CD14-positive monocyte (primary cell): Measurements from ENCODE around the gene PRDM9. TPM values are rescaled to one million over a fixed set of nuclear protein-coding genes. Genes with fewer than 3 reads are reported as not detected.

Source experiments
- DNase-seq, 3 donors: peaks; one replicate each; pipeline ENCODE4 v3.0.0-alpha.2; 2011 to 2022
- H2AFZ ChIP-seq: 2 replicates; pipeline ENCODE4 v1.6.0; 2012; ENCODE audit warnings: mild to moderate bottlenecking, low read depth, low read length, inconsistent platforms; ENCODE audit not compliant: insufficient read depth, poor library complexity, severe bottlenecking
- H3K27ac ChIP-seq, 2 donors: 1 replicate in 1 of 2; 2 replicates in 1 of 2; pipeline ENCODE4 v1.5.1; 2012 to 2013; ENCODE audit warnings: low read length in 2 of 2, control low read depth in 1 of 2, inconsistent platforms in 1 of 2, low read depth in 1 of 2, mild to moderate bottlenecking in 1 of 2
- H3K27me3 ChIP-seq, 2 donors: one replicate each; pipeline versions ENCODE4 v1.6.0 to v1.6.1; 2011 to 2013; ENCODE audit warnings: low read length in 2 of 2; ENCODE audit not compliant: control insufficient read depth in 2 of 2, insufficient read depth in 2 of 2
- H3K36me3 ChIP-seq, 2 donors: replicated peaks in 1 of 2; 1 replicate in 1 of 2; 2 replicates in 1 of 2; pipeline versions ENCODE4 v1.5.1 to v1.6.1; 2012 to 2013; ENCODE audit warnings: low read length in 2 of 2, control low read depth in 1 of 2, inconsistent platforms in 1 of 2, mild to moderate bottlenecking in 1 of 2; ENCODE audit not compliant: insufficient read depth in 2 of 2, control insufficient read depth in 1 of 2
- H3K4me1 ChIP-seq, 2 donors: 1 replicate in 1 of 2; 2 replicates in 1 of 2; pipeline versions ENCODE4 v1.5.1 to v1.6.1; 2012 to 2013; ENCODE audit warnings: low read length in 2 of 2, control low read depth in 1 of 2, inconsistent platforms in 1 of 2, mild to moderate bottlenecking in 1 of 2, moderate library complexity in 1 of 2; ENCODE audit not compliant: insufficient read depth in 2 of 2, control insufficient read depth in 1 of 2
- H3K4me2 ChIP-seq: replicated peaks from 2 replicates; pipeline ENCODE3; 2012; ENCODE audit warnings: low read length, moderate library complexity, mild to moderate bottlenecking; ENCODE audit not compliant: poor library complexity, severe bottlenecking; ENCODE audit errors: extremely low read depth
- H3K4me3 ChIP-seq, 3 experiments: fragments of 200-600 bp in 1 of 3; sonication (generic) in 1 of 3; replicated peaks in 1 of 3; 1 replicate in 2 of 3; 2 replicates in 1 of 3; pipeline ENCODE4 v1.5.1; 2011 to 2013; ENCODE audit warnings: low read length in 3 of 3, mild to moderate bottlenecking in 3 of 3, control low read depth in 2 of 3, low read depth in 2 of 3, inconsistent platforms in 1 of 3, moderate library complexity in 1 of 3
- H3K79me2 ChIP-seq: 2 replicates; pipeline ENCODE4 v1.6.0; 2012; ENCODE audit warnings: mild to moderate bottlenecking, control low read depth, inconsistent platforms, low read length, moderate library complexity; ENCODE audit not compliant: insufficient read depth
- H3K9ac ChIP-seq: 2 replicates; pipeline ENCODE4 v1.6.0; 2017; ENCODE audit warnings: low read length, mild to moderate bottlenecking; ENCODE audit not compliant: insufficient read depth, poor library complexity, severe bottlenecking
- H3K9me3 ChIP-seq, 2 donors: replicated peaks in 1 of 2; 1 replicate in 1 of 2; 2 replicates in 1 of 2; pipeline versions ENCODE4 v1.5.1 to v1.6.1; 2012 to 2013; ENCODE audit warnings: low read length in 2 of 2, control low read depth in 1 of 2; ENCODE audit not compliant: control insufficient read depth in 1 of 2, insufficient read depth in 1 of 2
- H4K20me1 ChIP-seq: 2 replicates; pipeline ENCODE4 v1.6.0; 2012; ENCODE audit warnings: mild to moderate bottlenecking, low read length, control low read depth, moderate library complexity; ENCODE audit not compliant: insufficient read depth
- H3K27ac Mint-ChIP-seq, 7 donors: one replicate each; pipeline ENCODE4 v1.8.0; 2020; ENCODE audit warnings: mild to moderate bottlenecking in 7 of 7, mixed read lengths in 7 of 7, moderate library complexity in 6 of 7, inconsistent platforms in 2 of 7
- H3K27me3 Mint-ChIP-seq, 3 donors: one replicate each; pipeline ENCODE4 v1.8.0; 2021 to 2022; ENCODE audit warnings: low read depth in 3 of 3, mild to moderate bottlenecking in 3 of 3, mixed read lengths in 3 of 3, moderate library complexity in 3 of 3, inconsistent platforms in 1 of 3
- H3K36me3 Mint-ChIP-seq, 2 donors: one replicate each; pipeline ENCODE4 v1.8.0; 2020; ENCODE audit warnings: mixed read lengths in 2 of 2, inconsistent platforms in 1 of 2, mild to moderate bottlenecking in 1 of 2
- H3K4me1 Mint-ChIP-seq: one replicate; pipeline ENCODE4 v1.8.0; 2020; ENCODE audit warnings: mild to moderate bottlenecking, mixed read lengths
- H3K4me3 Mint-ChIP-seq, 2 donors: one replicate each; pipeline ENCODE4 v1.8.0; 2020; ENCODE audit warnings: mild to moderate bottlenecking in 2 of 2, mixed read lengths in 2 of 2, moderate library complexity in 1 of 2
- H3K9me3 Mint-ChIP-seq, 7 donors: one replicate each; pipeline ENCODE4 v1.8.0; 2020 to 2022; ENCODE audit warnings: mixed read lengths in 7 of 7, mild to moderate bottlenecking in 6 of 7, moderate library complexity in 6 of 7, inconsistent platforms in 2 of 7
- WGBS: methylation state at CpG from one replicate; pipeline ENCODE4 v1.1.5; 2013; ENCODE audit warnings: missing lambda C conversion rate; ENCODE audit not compliant: insufficient coverage; 5-methylcytosine and 5-hydroxymethylcytosine counted together
- intact Hi-C, 2 donors: fragments of 100-400 bp; cut with micrococcal nuclease; formaldehyde crosslinking; loops; one replicate each; pipeline versions ENCODE4 v1.15.0 to v1.15.1; 2023
- polyA plus RNA-seq, 3 donors: library from polyadenylated mRNA; depleted of rRNA in 1 of 3; unstranded in 2 of 3; stranded (reverse) in 1 of 3; fragments of 300-500 nt in 2 of 3; fragments of >200 nt in 1 of 3; fragmentation: Illumina TruSeq in 2 of 3; gene quantifications; 1 replicate in 2 of 3; 2 replicates in 1 of 3; pipeline ENCODE4 v1.2.3, GENCODE V29; 2012 to 2021
- TF ChIP-seq, protein P1 (sequence below): fragments of 200-600 bp; IDR thresholded peaks from one replicate; pipeline ENCODE4 v1.8.0; 2022; ENCODE audit warnings: antibody characterized with exemption, mild to moderate bottlenecking

The PRDM9 gene
- polyA plus RNA-seq, 3 donors = not detected

- Histone ChIP-seq H3K27ac (no peak overlapping the region), H3K4me2 (no peak overlapping the region), H3K36me3 (no peaks in the 10 kb centered on the region), H3K27me3 (no peaks in the 10 kb centered on the region), H3K9ac (no peak overlapping the region), H2AFZ (no peak overlapping the region), H3K79me2 (no peaks in the 10 kb centered on the region), H4K20me1 (no peaks in the 10 kb centered on the region), H3K9me3 (peaks cover 4 to 8% of the 10 kb centered on the region in 2 donors), H3K4me1 (no peaks in the 10 kb centered on the region), H3K4me3 (no peak overlapping the region)
- intact Hi-C loops = no loop called here
- no peaks in the 10 kb centered on the region for H3K36me3 Mint-ChIP-seq
- TF ChIP-seq, protein P1, sequence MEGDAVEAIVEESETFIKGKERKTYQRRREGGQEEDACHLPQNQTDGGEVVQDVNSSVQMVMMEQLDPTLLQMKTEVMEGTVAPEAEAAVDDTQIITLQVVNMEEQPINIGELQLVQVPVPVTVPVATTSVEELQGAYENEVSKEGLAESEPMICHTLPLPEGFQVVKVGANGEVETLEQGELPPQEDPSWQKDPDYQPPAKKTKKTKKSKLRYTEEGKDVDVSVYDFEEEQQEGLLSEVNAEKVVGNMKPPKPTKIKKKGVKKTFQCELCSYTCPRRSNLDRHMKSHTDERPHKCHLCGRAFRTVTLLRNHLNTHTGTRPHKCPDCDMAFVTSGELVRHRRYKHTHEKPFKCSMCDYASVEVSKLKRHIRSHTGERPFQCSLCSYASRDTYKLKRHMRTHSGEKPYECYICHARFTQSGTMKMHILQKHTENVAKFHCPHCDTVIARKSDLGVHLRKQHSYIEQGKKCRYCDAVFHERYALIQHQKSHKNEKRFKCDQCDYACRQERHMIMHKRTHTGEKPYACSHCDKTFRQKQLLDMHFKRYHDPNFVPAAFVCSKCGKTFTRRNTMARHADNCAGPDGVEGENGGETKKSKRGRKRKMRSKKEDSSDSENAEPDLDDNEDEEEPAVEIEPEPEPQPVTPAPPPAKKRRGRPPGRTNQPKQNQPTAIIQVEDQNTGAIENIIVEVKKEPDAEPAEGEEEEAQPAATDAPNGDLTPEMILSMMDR = no peak
- no CpG with 5 or more reads among the region's 2 CpGs for WGBS
- H3K9me3 Mint-ChIP-seq = peaks cover 0 to 14% (median 4%) of the 10 kb centered on the region in 7 donors
- DNase-seq = no peak
- H3K4me1 Mint-ChIP-seq = no peaks in the 10 kb centered on the region
- no peak overlapping the region for H3K27ac Mint-ChIP-seq
- no peaks in the 10 kb centered on the region for H3K27me3 Mint-ChIP-seq
- H3K4me3 Mint-ChIP-seq = no peak overlapping the region
These were observed 41.0 kb upstream of the PRDM9 start for GRCh38 chr5:23466401-23466912.

GRCh38 chr5:23468658-23469057 is 38.8 kb upstream of the PRDM9 start:
- H3K27me3 Mint-ChIP-seq = no peaks in the 10 kb centered on the region
- Histone ChIP-seq H3K27me3 (no peaks in the 10 kb centered on the region), H3K9ac (no peak overlapping the region), H3K9me3 (no peaks in the 10 kb centered on the region), H2AFZ (no peak overlapping the region), H3K36me3 (no peaks in the 10 kb centered on the region), H4K20me1 (no peaks in the 10 kb centered on the region), H3K79me2 (no peaks in the 10 kb centered on the region), H3K4me1 (no peaks in the 10 kb centered on the region), H3K4me3 (no peak overlapping the region), H3K4me2 (no peak overlapping the region), H3K27ac (no peak overlapping the region)
- H3K9me3 Mint-ChIP-seq = peaks cover 0 to 9% (median 2%) of the 10 kb centered on the region in 7 donors
- no peaks in the 10 kb centered on the region for H3K4me1 Mint-ChIP-seq
- no peaks in the 10 kb centered on the region for H3K36me3 Mint-ChIP-seq
- H3K27ac Mint-ChIP-seq = no peak overlapping the region
- WGBS = 94% methylated on average over 2 of the region's 3 CpGs
- TF ChIP-seq, protein P1 = no peak
- intact Hi-C loops = no loop called here
- H3K4me3 Mint-ChIP-seq = no peak overlapping the region
- DNase-seq = no peak
